ENCODE measurements around the gene SLC6A11.

Gene SLC6A11

GRCh38 chr3:10974131-10974530 lies 158.1 kb downstream of the SLC6A11 start:
- no peak for DNase-seq (ENCODE audit: low read depth)
- no peak overlapping the region for H3K4me3 ChIP-seq (ENCODE audit: control insufficient read depth, low read depth, low read length)
- TF ChIP-seq, protein P1, sequence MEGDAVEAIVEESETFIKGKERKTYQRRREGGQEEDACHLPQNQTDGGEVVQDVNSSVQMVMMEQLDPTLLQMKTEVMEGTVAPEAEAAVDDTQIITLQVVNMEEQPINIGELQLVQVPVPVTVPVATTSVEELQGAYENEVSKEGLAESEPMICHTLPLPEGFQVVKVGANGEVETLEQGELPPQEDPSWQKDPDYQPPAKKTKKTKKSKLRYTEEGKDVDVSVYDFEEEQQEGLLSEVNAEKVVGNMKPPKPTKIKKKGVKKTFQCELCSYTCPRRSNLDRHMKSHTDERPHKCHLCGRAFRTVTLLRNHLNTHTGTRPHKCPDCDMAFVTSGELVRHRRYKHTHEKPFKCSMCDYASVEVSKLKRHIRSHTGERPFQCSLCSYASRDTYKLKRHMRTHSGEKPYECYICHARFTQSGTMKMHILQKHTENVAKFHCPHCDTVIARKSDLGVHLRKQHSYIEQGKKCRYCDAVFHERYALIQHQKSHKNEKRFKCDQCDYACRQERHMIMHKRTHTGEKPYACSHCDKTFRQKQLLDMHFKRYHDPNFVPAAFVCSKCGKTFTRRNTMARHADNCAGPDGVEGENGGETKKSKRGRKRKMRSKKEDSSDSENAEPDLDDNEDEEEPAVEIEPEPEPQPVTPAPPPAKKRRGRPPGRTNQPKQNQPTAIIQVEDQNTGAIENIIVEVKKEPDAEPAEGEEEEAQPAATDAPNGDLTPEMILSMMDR (IDR thresholded peaks at IDR 0.05; ENCODE audit: control insufficient read depth, insufficient read depth, low read depth, low read length, missing control alignments): no peak

GRCh38 chr3:10974746-10975375 lies 158.8 kb downstream of the SLC6A11 start:
- no peak overlapping the region for H3K4me3 ChIP-seq (ENCODE audit: control insufficient read depth, low read depth, low read length)
- DNase-seq (ENCODE audit: low read depth): no peak
- TF ChIP-seq, protein P1 (IDR thresholded peaks at IDR 0.05; ENCODE audit: control insufficient read depth, insufficient read depth, low read depth, low read length, missing control alignments): no peak

DNA sequence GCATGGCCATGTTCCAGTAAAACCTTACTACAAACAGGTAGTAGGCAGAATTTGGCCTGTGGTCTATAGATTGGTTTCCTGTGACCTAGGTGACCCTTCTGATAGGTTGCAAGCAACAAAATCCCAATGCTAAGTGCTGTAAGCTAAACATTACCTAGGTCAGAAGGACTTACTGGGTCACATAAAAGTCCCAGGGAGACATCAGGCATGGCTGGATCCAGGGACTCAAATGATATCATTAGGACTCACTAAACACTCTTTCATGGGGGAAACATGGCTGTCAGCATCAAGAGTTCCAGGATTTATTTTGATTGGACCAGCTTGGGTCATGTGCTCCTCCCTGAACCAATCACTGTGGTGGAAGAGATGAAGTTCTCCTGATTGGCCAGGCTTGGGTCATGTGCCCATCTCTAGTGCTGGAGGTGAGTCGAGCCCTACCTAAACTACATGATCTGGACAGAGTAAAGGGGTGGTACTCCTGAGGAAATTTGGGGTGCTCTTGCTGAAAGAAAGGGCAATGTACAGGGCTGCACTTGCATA lies 159.7 kb downstream of the SLC6A11 start:
- H3K4me3 ChIP-seq (ENCODE audit: control insufficient read depth, low read depth, low read length): no peak overlapping the region
- TF ChIP-seq, protein P1 (IDR thresholded peaks at IDR 0.05; ENCODE audit: control insufficient read depth, insufficient read depth, low read depth, low read length, missing control alignments): no peak
- DNase-seq (ENCODE audit: low read depth): no peak

- H3K4me3 ChIP-seq (ENCODE audit: control insufficient read depth, low read depth, low read length): no peak overlapping the region
- TF ChIP-seq, protein P1 (IDR thresholded peaks at IDR 0.05; ENCODE audit: control insufficient read depth, insufficient read depth, low read depth, low read length, missing control alignments): no peak
- no peak for DNase-seq (ENCODE audit: low read depth)
Observed at GRCh38 chr3:10976770-10977169, 160.7 kb downstream of the SLC6A11 start.

DNA sequence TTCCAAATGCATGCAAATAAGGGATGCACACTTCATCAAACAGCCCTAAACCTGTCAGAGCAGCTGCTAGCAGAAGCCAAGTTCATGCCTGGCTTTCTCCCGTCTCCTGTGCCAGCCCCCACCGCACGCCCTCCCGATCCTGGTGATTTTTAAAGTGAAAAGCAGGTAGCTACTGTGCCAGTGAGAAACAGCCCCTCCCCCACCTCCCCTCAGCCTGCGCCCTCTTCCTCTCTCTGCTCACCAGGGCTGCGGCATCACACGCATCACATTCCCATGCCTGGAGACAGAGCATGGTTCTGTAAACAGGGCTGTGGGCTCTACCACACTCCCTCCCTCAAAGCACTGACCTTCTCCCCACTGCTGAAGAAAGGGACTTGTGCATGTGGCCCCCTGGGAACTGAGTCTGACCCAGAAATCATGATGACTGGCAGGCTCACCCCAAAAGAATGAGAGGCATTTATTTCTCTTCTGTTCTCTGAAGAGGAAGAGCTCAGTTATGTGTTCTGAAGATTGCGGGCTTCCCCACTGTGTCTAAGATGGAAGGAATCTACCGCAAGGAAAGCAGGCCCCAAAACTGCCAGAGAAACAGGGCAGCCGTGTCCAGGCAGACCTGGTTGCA lies 162.0 kb downstream of the SLC6A11 start:
- DNase-seq (ENCODE audit: low read depth): no peak
- no peak overlapping the region for H3K4me3 ChIP-seq (ENCODE audit: control insufficient read depth, low read depth, low read length)
- TF ChIP-seq, protein P1 (IDR thresholded peaks at IDR 0.05; ENCODE audit: control insufficient read depth, insufficient read depth, low read depth, low read length, missing control alignments): no peak

DNA sequence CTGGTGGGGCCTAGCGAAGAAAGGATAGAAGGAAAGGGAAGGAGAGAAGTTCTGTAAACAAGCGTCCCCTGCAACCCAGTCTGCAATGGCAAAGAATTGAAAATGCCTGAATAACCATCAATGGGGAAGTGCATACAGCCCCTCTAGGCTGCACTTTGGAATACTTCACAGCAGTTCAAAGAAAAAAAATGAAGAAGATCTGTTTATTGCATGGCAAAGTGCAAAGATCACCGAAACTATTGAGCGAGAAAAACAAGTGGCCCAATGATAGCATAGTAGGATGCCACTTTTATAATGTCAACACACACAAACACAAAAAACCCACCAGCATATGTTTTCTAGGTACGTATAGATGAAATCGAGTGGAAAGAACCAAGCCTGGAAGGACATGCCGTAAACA lies 162.9 kb downstream of the SLC6A11 start:
- TF ChIP-seq, protein P1 (IDR thresholded peaks at IDR 0.05; ENCODE audit: control insufficient read depth, insufficient read depth, low read depth, low read length, missing control alignments): no peak
- no peak for DNase-seq (ENCODE audit: low read depth)
- H3K4me3 ChIP-seq (ENCODE audit: control insufficient read depth, low read depth, low read length): no peak overlapping the region

Data from AG09309 (cell line).